ENCODE results near the gene KCNQ5.

Gene KCNQ5

GRCh38 chr6:72640615-72640930 is 18.7 kb downstream of the KCNQ5 start:
- DNase-seq, result no peak

- no peak for DNase-seq
These were observed 20.6 kb downstream of the KCNQ5 start for GRCh38 chr6:72642435-72642834.

- no peak for DNase-seq
These were observed 21.4 kb downstream of the KCNQ5 start for GRCh38 chr6:72643214-72643613.

- DNase-seq, result peak; percentile 58
These were observed 25.0 kb downstream of the KCNQ5 start for GRCh38 chr6:72646604-72647485.

- no peak for DNase-seq
These were observed 25.6 kb downstream of the KCNQ5 start for GRCh38 chr6:72647489-72647888.

- peak; percentile 86 for DNase-seq
These were observed 27.4 kb downstream of the KCNQ5 start for GRCh38 chr6:72649032-72649984.

GRCh38 chr6:72650081-72650745 is 28.3 kb downstream of the KCNQ5 start:
- peak; percentile 31 for DNase-seq

GRCh38 chr6:72651174-72651573 is 29.3 kb downstream of the KCNQ5 start:
- peak; percentile 60 for DNase-seq

GRCh38 chr6:72651967-72652956 is 30.4 kb downstream of the KCNQ5 start:
- peak; percentile 16 for DNase-seq

GRCh38 chr6:72653026-72653425 is 31.2 kb downstream of the KCNQ5 start:
- DNase-seq, result no peak

- DNase-seq, result no peak
These were observed 32.3 kb downstream of the KCNQ5 start for GRCh38 chr6:72654071-72654621.

GRCh38 chr6:72657407-72658197 is 35.7 kb downstream of the KCNQ5 start:
- peak; percentile 62 for DNase-seq

GRCh38 chr6:72659754-72660153 is 37.9 kb downstream of the KCNQ5 start:
- no peak for DNase-seq

- DNase-seq, result no peak
These were observed 39.5 kb downstream of the KCNQ5 start for GRCh38 chr6:72661411-72661810.

GRCh38 chr6:72665599-72665998 is 43.7 kb downstream of the KCNQ5 start:
- DNase-seq, result no peak

GRCh38 chr6:72669324-72669723 is 47.5 kb downstream of the KCNQ5 start:
- no peak for DNase-seq

GRCh38 chr6:72672906-72673305 is 51.0 kb downstream of the KCNQ5 start:
- no peak for DNase-seq

- DNase-seq, result no peak
These were observed 53.0 kb downstream of the KCNQ5 start for GRCh38 chr6:72674842-72675241.

GRCh38 chr6:72675396-72675795 is 53.5 kb downstream of the KCNQ5 start:
- DNase-seq, result peak; percentile 31

- DNase-seq, result no peak
These were observed 55.1 kb downstream of the KCNQ5 start for GRCh38 chr6:72676995-72677394.

- no peak for DNase-seq
These were observed 55.9 kb downstream of the KCNQ5 start for GRCh38 chr6:72677740-72678139.
